GM23338 (cell line): ENCODE data around the gene CEBPZ. TPM values are rescaled to one million over a fixed set of nuclear protein-coding genes. Genes with fewer than 3 reads are reported as not detected.

Source experiments
- ATAC-seq: fragments of 200-7000 bp; cut with Tn5 transposase; 3 replicates; pipeline ENCODE4 v1.9.1; 2020
- DNase-seq: peaks from one replicate; pipeline ENCODE4 v3.0.0-alpha.2; 2015; ENCODE audit warnings: low spot score
- H2AFZ ChIP-seq: fragments of 200-600 bp; sonication (generic); 2 replicates; pipeline ENCODE4 v1.8.0; 2016; ENCODE audit warnings: antibody characterized with exemption, mild to moderate bottlenecking, moderate library complexity
- H3F3A ChIP-seq: fragments of 200-600 bp; sonication (generic); replicated peaks from 2 replicates; pipeline ENCODE4 v1.8.0; 2017; ENCODE audit warnings: antibody characterized with exemption, mixed run types, low read depth
- H3K27ac ChIP-seq: fragments of 200-600 bp; sonication (generic); 2 replicates; pipeline ENCODE4 v1.6.1; 2016; ENCODE audit warnings: low read depth
- H3K27me3 ChIP-seq: fragments of 200-600 bp; sonication (generic); 2 replicates; pipeline ENCODE4 v1.8.0; 2016; ENCODE audit warnings: mild to moderate bottlenecking, mixed run types, moderate library complexity; ENCODE audit not compliant: insufficient read depth
- H3K36me3 ChIP-seq: fragments of 200-600 bp; sonication (generic); 2 replicates; pipeline ENCODE4 v1.8.0; 2016; ENCODE audit warnings: mild to moderate bottlenecking; ENCODE audit not compliant: insufficient read depth
- H3K4me1 ChIP-seq: fragments of 200-600 bp; sonication (generic); 2 replicates; pipeline ENCODE4 v1.8.0; 2016; ENCODE audit warnings: mild to moderate bottlenecking, moderate library complexity; ENCODE audit not compliant: insufficient read depth
- H3K4me2 ChIP-seq: fragments of 200-600 bp; sonication (generic); 2 replicates; pipeline ENCODE4 v1.7.1; 2017; ENCODE audit warnings: mixed run types
- H3K4me3 ChIP-seq: fragments of 200-600 bp; sonication (generic); 2 replicates; pipeline ENCODE4 v1.6.1; 2016; ENCODE audit warnings: mixed run types
- H3K79me2 ChIP-seq: fragments of 200-600 bp; sonication (generic); replicated peaks from 2 replicates; pipeline ENCODE4 v1.8.0; 2017; ENCODE audit warnings: mild to moderate bottlenecking; ENCODE audit not compliant: insufficient read depth
- H3K9me2 ChIP-seq: fragments of 200-600 bp; sonication (generic); 2 replicates; pipeline ENCODE4 v1.8.0; 2017; ENCODE audit not compliant: insufficient read depth
- H4K20me1 ChIP-seq: fragments of 200-600 bp; sonication (generic); replicated peaks from 2 replicates; pipeline ENCODE4 v1.8.0; 2017; ENCODE audit warnings: mild to moderate bottlenecking; ENCODE audit not compliant: insufficient read depth
- H3K27ac Mint-ChIP-seq: 2 replicates; pipeline ENCODE4 v1.8.0; 2020; ENCODE audit warnings: inconsistent platforms, mild to moderate bottlenecking, moderate library complexity, mixed read lengths
- H3K27me3 Mint-ChIP-seq: 3 replicates; pipeline ENCODE4 v1.8.0; 2022; ENCODE audit warnings: low read depth, mild to moderate bottlenecking, moderate library complexity, mixed read lengths, inconsistent platforms; ENCODE audit not compliant: insufficient read depth, poor library complexity
- H3K36me3 Mint-ChIP-seq: 3 replicates; pipeline ENCODE4 v1.8.0; 2021; ENCODE audit warnings: low read depth, mild to moderate bottlenecking, inconsistent platforms, moderate library complexity, mixed read lengths
- H3K4me1 Mint-ChIP-seq: 3 replicates; pipeline ENCODE4 v1.8.0; 2020; ENCODE audit warnings: mild to moderate bottlenecking, inconsistent platforms, mixed read lengths
- H3K4me3 Mint-ChIP-seq: 3 replicates; pipeline ENCODE4 v1.8.0; 2021; ENCODE audit warnings: moderate library complexity, mild to moderate bottlenecking, inconsistent platforms, mixed read lengths
- H3K9me3 Mint-ChIP-seq: 3 replicates; pipeline ENCODE4 v1.8.0; 2020; ENCODE audit warnings: moderate library complexity, mild to moderate bottlenecking, inconsistent platforms, mixed read lengths
- CREB1 ChIP-seq: fragments of 250-450 bp; sonication (Bioruptor Pico); IDR thresholded peaks from 2 replicates; pipeline ENCODE4 v1.5.0; 2020; ENCODE audit warnings: low read depth, mild to moderate bottlenecking, moderate library complexity
- CTCF ChIP-seq, 2 experiments: fragments of 200-600 bp in 1 of 2; sonication (generic) in 1 of 2; conservative IDR thresholded peaks; 2 replicates each; pipeline versions ENCODE4 v1.5.1 to v1.6.1; 2016 to 2017; ENCODE audit warnings: antibody characterized with exemption in 2 of 2, low read depth in 2 of 2, mild to moderate bottlenecking in 2 of 2, moderate library complexity in 1 of 2
- ETS1 ChIP-seq: IDR thresholded peaks from 2 replicates; pipeline ENCODE4 v1.6.1; 2016; ENCODE audit warnings: antibody characterized with exemption
- EZH2 ChIP-seq: fragments of 200-600 bp; sonication (generic); IDR thresholded peaks from one replicate; pipeline ENCODE4 v1.8.0; 2017; ENCODE audit warnings: antibody characterized with exemption, mild to moderate bottlenecking, low read depth; ENCODE audit not compliant: unreplicated experiment
- EZH2phosphoT487 ChIP-seq: fragments of 200-600 bp; sonication (generic); IDR thresholded peaks from one replicate; pipeline ENCODE4 v1.8.1; 2018; ENCODE audit warnings: antibody characterized with exemption; ENCODE audit not compliant: unreplicated experiment
- JUNB ChIP-seq: IDR thresholded peaks from one replicate; pipeline ENCODE4 v1.6.1; 2016; ENCODE audit warnings: antibody characterized with exemption; ENCODE audit not compliant: unreplicated experiment
- POLR2AphosphoS5 ChIP-seq: IDR thresholded peaks from 2 replicates; pipeline ENCODE4 v1.6.1; 2016; ENCODE audit warnings: antibody characterized with exemption, low read depth
- STAT1 ChIP-seq: IDR thresholded peaks from one replicate; pipeline ENCODE4 v1.6.1; 2016; ENCODE audit warnings: antibody characterized with exemption; ENCODE audit not compliant: unreplicated experiment
- ZNF114 ChIP-seq: fragments of 250-450 bp; sonication (Bioruptor Pico); IDR thresholded peaks from 2 replicates; pipeline ENCODE4 v1.5.0; 2020; ENCODE audit warnings: mild to moderate bottlenecking, moderate library complexity
- ZNF331 ChIP-seq: fragments of 250-450 bp; sonication (Bioruptor Pico); IDR thresholded peaks from 2 replicates; pipeline ENCODE4 v1.5.0; 2020; ENCODE audit warnings: low read depth, mild to moderate bottlenecking, moderate library complexity
- polyA plus RNA-seq: library from polyadenylated mRNA; unstranded; fragments of >200 nt; fragmentation: Nextera tagmentation; extraction: Ambion mirVana; gene quantifications from 2 replicates; pipeline ENCODE4 v1.2.1, GENCODE V29; 2016
- total RNA-seq: library from RNA; depleted of rRNA; stranded (reverse); fragments of >200 nt; shearing (Covaris generic); gene quantifications from 2 replicates; pipeline ENCODE4 v1.2.3, GENCODE V29; 2014
- TF ChIP-seq, protein P1 (sequence below): fragments of 250-450 bp; sonication (Bioruptor Pico); IDR thresholded peaks from 2 replicates; pipeline ENCODE4 v1.5.0; 2020; ENCODE audit warnings: mild to moderate bottlenecking, moderate library complexity

CEBPZ gene
- total and polyA plus RNA-seq, 2 experiments from 2014 or later: 133 to 185 TPM

- TF ChIP-seq, protein P1, sequence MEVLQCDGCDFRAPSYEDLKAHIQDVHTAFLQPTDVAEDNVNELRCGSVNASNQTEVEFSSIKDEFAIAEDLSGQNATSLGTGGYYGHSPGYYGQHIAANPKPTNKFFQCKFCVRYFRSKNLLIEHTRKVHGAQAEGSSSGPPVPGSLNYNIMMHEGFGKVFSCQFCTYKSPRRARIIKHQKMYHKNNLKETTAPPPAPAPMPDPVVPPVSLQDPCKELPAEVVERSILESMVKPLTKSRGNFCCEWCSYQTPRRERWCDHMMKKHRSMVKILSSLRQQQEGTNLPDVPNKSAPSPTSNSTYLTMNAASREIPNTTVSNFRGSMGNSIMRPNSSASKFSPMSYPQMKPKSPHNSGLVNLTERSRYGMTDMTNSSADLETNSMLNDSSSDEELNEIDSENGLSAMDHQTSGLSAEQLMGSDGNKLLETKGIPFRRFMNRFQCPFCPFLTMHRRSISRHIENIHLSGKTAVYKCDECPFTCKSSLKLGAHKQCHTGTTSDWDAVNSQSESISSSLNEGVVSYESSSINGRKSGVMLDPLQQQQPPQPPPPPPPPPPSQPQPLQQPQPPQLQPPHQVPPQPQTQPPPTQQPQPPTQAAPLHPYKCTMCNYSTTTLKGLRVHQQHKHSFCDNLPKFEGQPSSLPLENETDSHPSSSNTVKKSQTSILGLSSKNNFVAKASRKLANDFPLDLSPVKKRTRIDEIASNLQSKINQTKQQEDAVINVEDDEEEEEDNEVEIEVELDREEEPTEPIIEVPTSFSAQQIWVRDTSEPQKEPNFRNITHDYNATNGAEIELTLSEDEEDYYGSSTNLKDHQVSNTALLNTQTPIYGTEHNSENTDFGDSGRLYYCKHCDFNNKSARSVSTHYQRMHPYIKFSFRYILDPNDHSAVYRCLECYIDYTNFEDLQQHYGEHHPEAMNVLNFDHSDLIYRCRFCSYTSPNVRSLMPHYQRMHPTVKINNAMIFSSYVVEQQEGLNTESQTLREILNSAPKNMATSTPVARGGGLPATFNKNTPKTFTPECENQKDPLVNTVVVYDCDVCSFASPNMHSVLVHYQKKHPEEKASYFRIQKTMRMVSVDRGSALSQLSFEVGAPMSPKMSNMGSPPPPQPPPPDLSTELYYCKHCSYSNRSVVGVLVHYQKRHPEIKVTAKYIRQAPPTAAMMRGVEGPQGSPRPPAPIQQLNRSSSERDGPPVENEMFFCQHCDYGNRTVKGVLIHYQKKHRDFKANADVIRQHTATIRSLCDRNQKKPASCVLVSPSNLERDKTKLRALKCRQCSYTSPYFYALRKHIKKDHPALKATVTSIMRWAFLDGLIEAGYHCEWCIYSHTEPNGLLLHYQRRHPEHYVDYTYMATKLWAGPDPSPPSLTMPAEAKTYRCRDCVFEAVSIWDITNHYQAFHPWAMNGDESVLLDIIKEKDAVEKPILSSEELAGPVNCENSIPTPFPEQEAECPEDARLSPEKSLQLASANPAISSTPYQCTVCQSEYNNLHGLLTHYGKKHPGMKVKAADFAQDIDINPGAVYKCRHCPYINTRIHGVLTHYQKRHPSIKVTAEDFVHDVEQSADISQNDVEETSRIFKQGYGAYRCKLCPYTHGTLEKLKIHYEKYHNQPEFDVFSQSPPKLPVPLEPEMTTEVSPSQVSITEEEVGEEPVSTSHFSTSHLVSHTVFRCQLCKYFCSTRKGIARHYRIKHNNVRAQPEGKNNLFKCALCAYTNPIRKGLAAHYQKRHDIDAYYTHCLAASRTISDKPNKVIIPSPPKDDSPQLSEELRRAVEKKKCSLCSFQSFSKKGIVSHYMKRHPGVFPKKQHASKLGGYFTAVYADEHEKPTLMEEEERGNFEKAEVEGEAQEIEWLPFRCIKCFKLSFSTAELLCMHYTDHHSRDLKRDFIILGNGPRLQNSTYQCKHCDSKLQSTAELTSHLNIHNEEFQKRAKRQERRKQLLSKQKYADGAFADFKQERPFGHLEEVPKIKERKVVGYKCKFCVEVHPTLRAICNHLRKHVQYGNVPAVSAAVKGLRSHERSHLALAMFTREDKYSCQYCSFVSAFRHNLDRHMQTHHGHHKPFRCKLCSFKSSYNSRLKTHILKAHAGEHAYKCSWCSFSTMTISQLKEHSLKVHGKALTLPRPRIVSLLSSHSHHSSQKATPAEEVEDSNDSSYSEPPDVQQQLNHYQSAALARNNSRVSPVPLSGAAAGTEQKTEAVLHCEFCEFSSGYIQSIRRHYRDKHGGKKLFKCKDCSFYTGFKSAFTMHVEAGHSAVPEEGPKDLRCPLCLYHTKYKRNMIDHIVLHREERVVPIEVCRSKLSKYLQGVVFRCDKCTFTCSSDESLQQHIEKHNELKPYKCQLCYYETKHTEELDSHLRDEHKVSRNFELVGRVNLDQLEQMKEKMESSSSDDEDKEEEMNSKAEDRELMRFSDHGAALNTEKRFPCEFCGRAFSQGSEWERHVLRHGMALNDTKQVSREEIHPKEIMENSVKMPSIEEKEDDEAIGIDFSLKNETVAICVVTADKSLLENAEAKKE (CRISPR knock-in tag): no peak
- no peak for TF ChIP-seq EZH2
- TF ChIP-seq EZH2phosphoT487: no peak
- TF ChIP-seq STAT1: no peak
- TF ChIP-seq ZNF331 (CRISPR knock-in tag): no peak
- TF ChIP-seq CTCF (conservative IDR thresholded peaks at IDR 0.05; ENCODE audit: low read depth in 2 of 2): no peak
These were observed 63.7 kb downstream of the CEBPZ start (continued) for GRCh38 chr2:37167636-37168180.

DNA sequence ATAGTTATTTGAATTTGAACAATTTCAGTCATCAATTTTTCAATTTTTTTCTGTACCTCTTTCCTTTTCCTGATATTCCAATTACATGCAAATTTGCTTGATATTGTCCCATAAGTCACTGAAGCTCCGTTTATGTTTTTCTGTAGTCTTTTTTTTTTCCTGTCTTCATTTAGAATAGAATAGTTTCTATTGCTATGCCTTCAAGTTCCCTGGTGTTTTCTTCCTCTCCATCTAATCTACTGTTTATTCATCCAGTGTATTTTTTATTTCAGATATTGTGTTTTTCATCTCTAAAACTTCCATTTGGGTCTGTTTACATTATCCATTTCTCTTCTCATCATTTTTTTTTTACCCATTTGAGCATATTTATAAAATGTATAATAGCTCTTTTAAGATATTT, 66.6 kb downstream of the CEBPZ start:
- Histone ChIP-seq H4K20me1 (no peaks in the 10 kb centered on the region), H3K9me2 (no peaks in the 10 kb centered on the region), H3F3A (no peaks in the 10 kb centered on the region), H3K4me2 (no peak overlapping the region), H3K79me2 (no peaks in the 10 kb centered on the region), H3K4me1 (no peaks in the 10 kb centered on the region), H3K4me3 (no peak overlapping the region), H3K27me3 (no peaks in the 10 kb centered on the region), H3K36me3 (peaks cover 8% of the 10 kb centered on the region; the same call in 1 of the 2 replicates), H3K27ac (no peak overlapping the region), H2AFZ (no peak overlapping the region)
- ATAC-seq: no peak
- peaks cover 5% of the 10 kb centered on the region for H3K27me3 Mint-ChIP-seq
- peaks cover 2% of the 10 kb centered on the region; the same call in 1 of the 3 replicates for H3K4me1 Mint-ChIP-seq
- H3K4me3 Mint-ChIP-seq: no peak overlapping the region
- DNase-seq: no peak
- peaks cover 25% of the 10 kb centered on the region for H3K9me3 Mint-ChIP-seq
- peaks cover 17% of the 10 kb centered on the region for H3K36me3 Mint-ChIP-seq
- no peak overlapping the region for H3K27ac Mint-ChIP-seq
- TF ChIP-seq JUNB (no peak), ETS1 (no peak), ZNF114 (CRISPR knock-in tag) (no peak), EZH2 (no peak), POLR2AphosphoS5 (no peak), STAT1 (no peak), CREB1 (CRISPR knock-in tag) (no peak), ZNF331 (CRISPR knock-in tag) (no peak), EZH2phosphoT487 (no peak)
